HCT116 (cell line): Measurements from ENCODE around the gene CSHL1. TPM values are rescaled to one million over a fixed set of nuclear protein-coding genes. Genes with fewer than 3 reads are reported as not detected.

Source experiments
- ATAC-seq: fragments of 200-7000 bp; cut with Tn5 transposase; 2 replicates; pipeline ENCODE4 v1.9.1; 2020; ENCODE audit warnings: mild to moderate bottlenecking, moderate library complexity
- BruUV-seq: library from RNA; stranded (reverse); fragments of 400-500 nt; replicated peaks from 2 replicates; lab custom pipeline; 2021; lab: Mats Ljungman, UMichigan
- CTCF ChIA-PET: fragments of 300-600 bp; sonication (Branson Sonifier 250); formaldehyde crosslinking; loops from one replicate; lab custom pipeline; 2021; ENCODE audit warnings: antibody characterized with exemption; lab: Charles Lee
- POLR2A ChIA-PET: fragments of 300-600, 350-600 bp; sonication (Branson Sonifier 250); formaldehyde crosslinking; loops from one replicate; lab custom pipeline; 2021; ENCODE audit warnings: antibody characterized with exemption; lab: Charles Lee
- RAD21 ChIA-PET, 2 experiments: fragments of 300-600 bp; sonication (Branson Sonifier 250); formaldehyde crosslinking; loops; one replicate each; lab custom pipeline; 2023; ENCODE audit warnings: low total read pairs in 2 of 2; ENCODE audit not compliant: uncharacterized antibody in 2 of 2, unreplicated experiment in 2 of 2, low non-redundant PET in 1 of 2; lab: Charles Lee
- DNase-seq: peaks from one replicate; pipeline ENCODE4 v3.0.0-alpha.2; 2010; ENCODE audit warnings: low read depth, low spot score
- H2AFZ ChIP-seq: fragments of 200-600 bp; shearing (Covaris generic), sonication (generic); 2 replicates; pipeline ENCODE4 v1.6.1; 2017; ENCODE audit warnings: low read depth, mixed run types, mixed read lengths, antibody characterized with exemption, low read length; ENCODE audit not compliant: poor library complexity, severe bottlenecking
- H3K27ac ChIP-seq: 2 replicates; pipeline ENCODE4 v1.5.1; 2012; ENCODE audit warnings: low read depth, low read length
- H3K27me3 ChIP-seq: fragments of 200-600 bp; sonication (generic); 2 replicates; pipeline ENCODE4 v1.6.1; 2016; ENCODE audit warnings: mixed run types, low read length, mixed read lengths; ENCODE audit not compliant: insufficient read depth
- H3K36me3 ChIP-seq, 2 experiments: fragments of 200-500 bp in 1 of 2; fragments of 200-600 bp in 1 of 2; sonication (Bioruptor generic) in 1 of 2; sonication (generic) in 1 of 2; 2 replicates each; pipeline versions ENCODE4 v1.5.1 to v1.6.1; 2014 to 2016; ENCODE audit warnings: low read length in 2 of 2, inconsistent platforms in 1 of 2, mixed read lengths in 1 of 2, mixed run types in 1 of 2; ENCODE audit not compliant: insufficient read depth in 2 of 2, control insufficient read depth in 1 of 2
- H3K4me1 ChIP-seq, 2 experiments: fragments of 200-600 bp in 1 of 2; sonication (generic) in 1 of 2; 2 replicates each; pipeline versions ENCODE4 v1.5.1 to v1.6.1; 2012 to 2017; ENCODE audit warnings: low read length in 2 of 2, inconsistent platforms in 1 of 2, mild to moderate bottlenecking in 1 of 2, mixed read lengths in 1 of 2, mixed run types in 1 of 2, moderate library complexity in 1 of 2; ENCODE audit not compliant: insufficient read depth in 2 of 2, control insufficient read depth in 1 of 2
- H3K4me2 ChIP-seq: fragments of 200-600 bp; sonication (generic); 2 replicates; pipeline ENCODE4 v1.6.1; 2017; ENCODE audit warnings: mixed run types, low read length, mixed read lengths
- H3K4me3 ChIP-seq, 2 experiments: fragments of 200-600 bp in 1 of 2; sonication (generic) in 1 of 2; replicated peaks in 1 of 2; 2 replicates each; pipeline ENCODE4 v1.5.1; 2011 to 2016; ENCODE audit warnings: low read length in 2 of 2, control low read depth in 1 of 2, low read depth in 1 of 2, mild to moderate bottlenecking in 1 of 2, mixed read lengths in 1 of 2, mixed run types in 1 of 2
- H3K79me2 ChIP-seq: fragments of 200-600 bp; sonication (generic); 2 replicates; pipeline ENCODE4 v1.6.1; 2017; ENCODE audit warnings: mild to moderate bottlenecking, mixed run types, low read length, moderate library complexity, mixed read lengths; ENCODE audit not compliant: insufficient read depth
- H3K9ac ChIP-seq: fragments of 200-600 bp; sonication (generic); 2 replicates; pipeline ENCODE4 v1.6.1; 2016; ENCODE audit warnings: low read length, mixed read lengths
- H3K9me2 ChIP-seq: fragments of 200-600 bp; sonication (generic), shearing (Covaris generic); 2 replicates; pipeline ENCODE4 v1.6.1; 2017; ENCODE audit warnings: mixed run types, mild to moderate bottlenecking, moderate library complexity; ENCODE audit not compliant: insufficient read depth
- H3K9me3 ChIP-seq, 2 experiments: fragments of 200-500 bp in 1 of 2; fragments of 200-600 bp in 1 of 2; sonication (Bioruptor generic) in 1 of 2; sonication (generic) in 1 of 2; 2 replicates each; pipeline ENCODE4 v1.6.1; 2014 to 2017; ENCODE audit warnings: low read length in 2 of 2, mixed read lengths in 2 of 2, inconsistent platforms in 1 of 2, low read depth in 1 of 2, mild to moderate bottlenecking in 1 of 2, mixed run types in 1 of 2, moderate library complexity in 1 of 2; ENCODE audit not compliant: control insufficient read depth in 1 of 2, insufficient read depth in 1 of 2
- H4K20me1 ChIP-seq: fragments of 200-600 bp; sonication (generic), shearing (Covaris generic); 2 replicates; pipeline ENCODE4 v1.6.1; 2017; ENCODE audit warnings: mixed run types, mild to moderate bottlenecking, moderate library complexity; ENCODE audit not compliant: insufficient read depth
- CEBPB ChIP-seq: IDR thresholded peaks from 2 replicates; pipeline ENCODE4 v1.6.1; 2012; ENCODE audit warnings: low read depth
- CTCF ChIP-seq, 3 experiments: fragments of 200-600 bp in 1 of 3; sonication (generic) in 1 of 3; IDR thresholded peaks in 2 of 3; conservative IDR thresholded peaks in 1 of 3; 2 replicates each; pipeline ENCODE4 v1.5.1; 2012 to 2017; ENCODE audit warnings: low read depth in 2 of 3, low read length in 2 of 3, antibody characterized with exemption in 1 of 3, borderline replicate concordance in 1 of 3, control low read depth in 1 of 3, mild to moderate bottlenecking in 1 of 3, mixed read lengths in 1 of 3, mixed run types in 1 of 3, moderate library complexity in 1 of 3; ENCODE audit not compliant: insufficient read depth in 1 of 3
- EGR1 ChIP-seq: IDR thresholded peaks from 2 replicates; pipeline ENCODE4 v1.6.1; 2012; ENCODE audit warnings: low read depth
- ELF1 ChIP-seq: IDR thresholded peaks from 2 replicates; pipeline ENCODE4 v1.6.1; 2012; ENCODE audit warnings: low read depth, borderline replicate concordance
- EZH2 ChIP-seq: fragments of 200-600 bp; sonication (generic); IDR thresholded peaks from 2 replicates; pipeline ENCODE4 v1.6.1; 2017; ENCODE audit warnings: antibody characterized with exemption, mixed run types
- EZH2phosphoT487 ChIP-seq: fragments of 200-600 bp; IDR thresholded peaks from 2 replicates; pipeline ENCODE4 v1.6.1; 2018; ENCODE audit warnings: antibody characterized with exemption, borderline replicate concordance
- FOSL1 ChIP-seq: IDR thresholded peaks from 2 replicates; pipeline ENCODE4 v1.6.1; 2012; ENCODE audit warnings: low read depth
- JUND ChIP-seq: IDR thresholded peaks from 2 replicates; pipeline ENCODE4 v1.6.1; 2012
- MAX ChIP-seq: IDR thresholded peaks from 2 replicates; pipeline ENCODE4 v1.6.1; 2012
- POLR2A ChIP-seq: IDR thresholded peaks from 2 replicates; pipeline ENCODE4 v1.7.0; 2011; ENCODE audit warnings: borderline replicate concordance; ENCODE audit not compliant: insufficient read depth, insufficient read length; ENCODE audit errors: extremely low read depth
- RAD21 ChIP-seq: IDR thresholded peaks from 2 replicates; pipeline ENCODE4 v1.6.1; 2012; ENCODE audit warnings: low read depth, mild to moderate bottlenecking
- REST ChIP-seq: IDR thresholded peaks from 2 replicates; pipeline ENCODE4 v1.6.1; 2012; ENCODE audit warnings: low read depth
- SIN3A ChIP-seq: IDR thresholded peaks from 2 replicates; pipeline ENCODE4 v1.6.1; 2012; ENCODE audit warnings: low read depth
- SP1 ChIP-seq: IDR thresholded peaks from 2 replicates; pipeline ENCODE4 v1.6.1; 2012; ENCODE audit warnings: low read depth
- TCF7L2 ChIP-seq: IDR thresholded peaks from 2 replicates; pipeline ENCODE4 v1.7.0; 2011; ENCODE audit warnings: borderline replicate concordance, inconsistent platforms; ENCODE audit not compliant: insufficient read depth, insufficient read length; ENCODE audit errors: extremely low read depth
- ZBTB33 ChIP-seq: IDR thresholded peaks from 2 replicates; pipeline ENCODE4 v1.6.1; 2011; ENCODE audit warnings: mild to moderate bottlenecking, low read length, moderate library complexity; ENCODE audit not compliant: insufficient replicate concordance; ENCODE audit errors: extremely low read depth
- ZFX ChIP-seq: fragments of 450-650 bp; IDR thresholded peaks from 2 replicates; pipeline ENCODE4 v1.6.1; 2017
- ZNF274 ChIP-seq: fragments of 200-500 bp; sonication (Bioruptor generic); IDR thresholded peaks from 2 replicates; pipeline ENCODE4 v1.6.1; 2014; ENCODE audit warnings: mild to moderate bottlenecking, low read depth, low read length, inconsistent platforms
- intact Hi-C: fragments of 100-400 bp; cut with micrococcal nuclease; formaldehyde crosslinking; loops from 2 replicates; pipeline ENCODE4 v1.10.0; 2022
- total RNA-seq: library from RNA; stranded (reverse); gene quantifications from one replicate; pipeline ENCODE4 v1.2.1, GENCODE V29; 2021; ENCODE audit not compliant: unreplicated experiment

CSHL1 gene
- total RNA-seq, 1 experiment from 2014 or later, result not detected

GRCh38 chr17:63954402-63955063, 43.5 kb upstream of the CSHL1 start:
- BruUV-seq, result no TSS peak
- POLR2A ChIA-PET, result interaction anchor here (0.5 kb wide), 1 partner anchor 693 kb away, joined by 3 read pairs; no protein-coding TSS in a partner anchor
- Histone ChIP-seq H3K9ac (no peak overlapping the region), H3K4me1 (peaks cover 0 to 9% of the 10 kb centered on the region in 2 experiments; a peak in 1 of 4 replicates), H3K27ac (no peak overlapping the region), H3K36me3 (no peaks in the 10 kb centered on the region), H3K79me2 (no peaks in the 10 kb centered on the region), H3K9me2 (no peaks in the 10 kb centered on the region), H3K27me3 (no peaks in the 10 kb centered on the region), H3K4me3 (no peak overlapping the region), H3K9me3 (no peaks in the 10 kb centered on the region), H4K20me1 (no peaks in the 10 kb centered on the region), H2AFZ (no peak overlapping the region), H3K4me2 (no peak overlapping the region)
- DNase-seq (no peak), ATAC-seq (no peak; the same call in 1 of the 2 replicates)
- no peak for TF ChIP-seq EZH2phosphoT487
- TF ChIP-seq TCF7L2, result no peak
- TF ChIP-seq CTCF (IDR thresholded peaks at IDR 0.05 in 2 of 3, conservative IDR thresholded peaks at IDR 0.05 in 1 of 3; ENCODE audit: borderline replicate concordance in 1 of 3, insufficient read depth in 1 of 3, low read depth in 2 of 3, low read length in 2 of 3), result no peak
- TF ChIP-seq ZFX, result no peak
- TF ChIP-seq POLR2A, result no peak
- no peak for TF ChIP-seq EGR1
- TF ChIP-seq ZBTB33, result no peak
- TF ChIP-seq SP1, result no peak
- no peak for TF ChIP-seq MAX
- no peak for TF ChIP-seq ZNF274
- TF ChIP-seq REST, result no peak
- TF ChIP-seq EZH2, result no peak
- no peak for TF ChIP-seq SIN3A
- TF ChIP-seq JUND, result no peak
- TF ChIP-seq ELF1, result no peak
- no peak for TF ChIP-seq FOSL1
- no peak for TF ChIP-seq RAD21
- no peak for TF ChIP-seq CEBPB
- RAD21 ChIA-PET, result no interaction called here
- CTCF ChIA-PET, result interaction anchor here (0.6 to 4.8 kb wide), 4 partner anchors 8 to 35 kb away, joined by 3 to 61 read pairs (median 16); partner anchors contain the start of gene GH1
- intact Hi-C loops, result no loop called here
